DMS79 (cell line): Measurements from ENCODE around the gene SIPA1L3.

ENCODE experiments used
- DNase-seq: peaks from one replicate; lab custom pipeline; 2025; lab: John Stamatoyannopoulos, UW

SIPA1L3 gene

DNA sequence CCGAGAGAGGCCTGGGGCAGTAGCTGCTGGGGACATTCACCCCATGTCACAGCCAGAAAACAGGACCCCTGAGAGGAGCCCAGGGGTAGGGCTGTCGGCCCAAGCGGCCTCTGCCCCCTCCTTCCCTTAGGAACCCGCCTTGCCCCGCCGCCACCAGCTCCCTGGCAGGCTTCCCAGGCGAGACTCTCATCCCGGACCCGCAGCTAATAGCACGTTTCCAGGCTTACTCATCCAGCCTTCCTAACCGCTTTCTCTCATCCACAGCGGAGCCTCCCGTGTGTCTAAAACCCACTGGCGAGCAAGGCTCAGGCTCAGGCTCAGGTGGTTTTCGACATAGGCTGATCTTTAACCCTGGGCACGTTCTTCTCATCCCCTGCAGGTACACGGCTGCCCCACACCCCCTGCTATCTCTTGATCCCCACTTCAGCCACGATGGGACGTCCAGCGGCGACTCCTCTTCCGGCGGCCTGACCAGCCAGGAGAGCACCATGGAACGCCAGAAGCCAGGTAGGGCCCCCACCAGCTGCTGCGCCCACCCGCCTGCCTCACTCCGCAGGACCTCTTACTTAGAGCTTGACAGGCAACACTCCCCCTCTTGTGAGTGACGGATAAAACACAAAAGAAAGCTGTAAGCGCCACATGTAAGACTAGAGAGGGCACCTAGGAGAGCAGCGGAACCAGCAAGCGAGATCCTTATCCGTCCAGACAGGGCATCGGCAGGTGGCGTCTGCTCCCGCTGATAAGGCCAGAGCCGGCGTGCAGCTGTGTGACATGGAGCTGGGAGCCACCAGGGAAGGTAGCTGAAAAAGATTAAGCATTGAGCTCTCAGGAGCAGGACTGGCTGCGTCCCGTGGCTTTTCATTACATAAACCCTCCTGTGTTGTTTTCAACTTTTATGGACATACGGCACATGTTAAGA, 245.7 kb downstream of the SIPA1L3 start:
- no peak for DNase-seq

DNA sequence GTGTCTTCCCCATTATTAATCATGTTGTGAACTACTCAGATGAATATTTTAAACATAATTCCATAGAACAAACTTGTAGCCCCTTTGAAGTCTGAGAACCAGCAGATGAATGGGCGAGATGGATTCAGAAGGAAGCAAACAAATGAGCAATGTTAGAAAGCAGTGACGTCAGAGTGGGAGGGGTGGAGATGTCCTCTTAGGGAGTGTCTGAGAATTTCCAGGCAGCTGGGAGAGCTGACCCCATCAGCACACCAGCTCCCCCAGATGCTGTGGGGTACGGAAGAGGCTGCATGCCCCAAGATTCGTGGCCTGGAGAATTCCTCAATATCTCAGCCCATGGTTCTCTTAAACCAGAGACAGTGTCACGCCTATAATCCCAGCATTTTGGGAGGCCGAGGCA, 248.4 kb downstream of the SIPA1L3 start:
- no peak for DNase-seq

DNA sequence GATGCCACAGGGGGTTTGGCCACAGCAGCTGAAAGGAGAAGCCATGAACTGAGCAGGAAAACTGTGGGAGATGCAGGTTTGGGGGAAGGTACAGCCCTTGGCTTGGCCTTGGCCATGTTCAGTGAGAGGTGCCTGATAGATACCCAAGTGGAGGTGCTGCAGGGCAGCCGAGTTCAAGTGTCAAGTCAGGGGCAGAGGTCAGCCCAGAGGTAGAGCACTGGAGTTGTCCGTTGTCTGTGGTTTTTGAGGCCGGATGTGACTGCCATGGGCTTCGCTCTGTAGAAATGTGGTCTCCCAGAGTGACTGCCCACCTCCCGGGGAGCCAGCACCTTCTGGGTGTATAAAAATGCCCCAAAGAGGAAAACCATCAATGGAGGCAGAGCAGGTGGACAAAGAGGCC, 251.7 kb downstream of the SIPA1L3 start:
- no peak for DNase-seq

DNA sequence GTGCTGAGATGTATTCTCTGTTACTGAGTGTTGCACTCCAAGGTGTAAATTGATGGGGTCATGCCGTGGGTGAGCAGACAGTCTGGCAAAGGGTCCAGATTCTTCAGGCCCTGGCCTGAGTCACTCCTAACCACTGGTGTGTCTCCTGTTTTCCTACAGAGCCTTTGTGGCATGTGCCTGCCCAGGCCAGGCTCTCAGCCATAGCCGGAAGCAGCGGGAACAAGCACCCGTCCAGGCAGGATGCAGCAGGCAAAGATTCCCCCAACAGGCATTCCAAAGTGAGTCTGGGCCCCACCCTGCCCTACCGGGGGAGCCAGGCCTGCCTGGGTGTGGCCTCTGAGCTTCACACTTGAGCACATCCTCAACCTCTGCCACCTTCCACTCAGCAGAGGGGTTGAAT, 255.1 kb downstream of the SIPA1L3 start:
- no peak for DNase-seq

DNA sequence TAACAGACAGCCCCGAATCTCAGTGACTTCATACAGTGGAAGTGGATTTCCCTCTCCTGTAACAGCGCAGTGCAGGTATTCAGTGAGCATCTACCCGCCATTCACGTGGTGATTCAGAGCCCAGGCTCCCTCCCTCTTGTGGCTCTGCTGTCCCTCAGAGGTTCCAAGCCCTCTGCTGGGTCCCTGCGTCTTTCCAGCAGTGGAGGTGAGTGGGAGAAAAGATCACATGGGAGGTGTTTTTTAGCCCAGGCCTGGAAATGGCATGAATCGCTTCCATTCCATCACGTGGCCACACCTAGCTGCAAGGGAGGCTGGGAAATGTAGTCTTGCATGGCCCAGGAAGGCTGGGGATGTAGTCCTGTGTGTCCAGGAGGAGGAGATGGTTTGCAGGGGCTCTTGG, 255.6 kb downstream of the SIPA1L3 start:
- DNase-seq = no peak

DNA sequence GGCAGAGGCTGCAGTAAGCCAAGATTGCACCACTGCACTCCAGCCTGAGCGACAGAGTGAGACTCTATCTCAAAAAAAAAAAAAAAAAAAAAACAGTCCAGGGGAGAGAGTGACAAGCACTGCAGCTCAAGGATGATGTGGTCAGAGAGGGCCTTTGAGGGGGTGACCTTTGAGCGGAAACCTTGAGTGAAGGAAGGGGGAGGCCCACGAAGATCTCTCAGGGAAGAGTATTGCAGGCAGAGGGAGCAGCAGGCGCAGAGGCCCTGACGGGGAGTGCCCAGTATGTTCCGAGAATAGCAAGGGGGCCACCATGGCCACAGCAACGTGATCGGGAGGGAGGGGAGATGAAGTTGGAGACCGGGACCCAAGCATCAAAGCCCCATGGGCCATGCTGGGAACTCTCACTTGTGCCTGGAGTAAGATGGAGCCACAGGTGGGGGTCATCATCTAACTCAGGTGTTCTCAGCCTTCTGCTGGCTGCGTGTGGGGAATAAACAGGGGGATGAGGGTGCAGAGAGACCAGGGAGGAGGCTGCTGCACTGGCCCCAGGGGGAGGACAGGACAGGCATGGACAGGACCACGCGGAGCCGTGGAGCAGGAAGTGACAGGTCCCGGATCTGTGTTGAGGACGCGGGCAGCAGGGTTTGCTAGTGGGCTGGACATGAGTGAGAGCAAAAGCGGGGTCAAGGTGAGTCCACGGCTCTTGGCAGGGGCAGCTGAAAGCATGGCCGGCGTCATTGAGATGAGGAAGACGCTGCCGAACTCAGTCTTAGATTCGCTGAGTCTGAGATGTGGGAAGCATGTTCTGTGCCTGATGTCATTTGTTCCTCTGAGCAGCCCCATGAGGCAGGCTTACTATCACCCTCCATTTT, 256.6 kb downstream of the SIPA1L3 start:
- no peak for DNase-seq

DNA sequence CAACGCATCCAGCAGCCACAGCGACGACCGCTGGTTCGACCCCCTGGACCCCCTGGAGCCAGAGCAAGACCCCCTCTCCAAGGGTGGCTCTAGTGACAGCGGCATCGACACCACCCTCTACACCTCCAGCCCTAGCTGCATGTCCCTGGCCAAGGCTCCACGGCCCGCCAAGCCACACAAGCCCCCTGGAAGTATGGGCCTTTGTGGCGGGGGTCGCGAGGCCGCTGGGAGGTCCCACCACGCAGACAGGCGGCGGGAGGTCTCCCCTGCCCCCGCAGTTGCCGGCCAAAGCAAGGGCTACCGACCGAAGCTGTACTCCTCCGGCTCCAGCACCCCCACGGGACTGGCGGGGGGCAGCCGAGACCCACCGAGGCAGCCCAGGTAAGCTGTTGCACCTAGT, 257.5 kb downstream of the SIPA1L3 start:
- no peak for DNase-seq

- no peak for DNase-seq
These were observed 258.3 kb downstream of the SIPA1L3 start for GRCh38 chr19:38165335-38165734.

DNA sequence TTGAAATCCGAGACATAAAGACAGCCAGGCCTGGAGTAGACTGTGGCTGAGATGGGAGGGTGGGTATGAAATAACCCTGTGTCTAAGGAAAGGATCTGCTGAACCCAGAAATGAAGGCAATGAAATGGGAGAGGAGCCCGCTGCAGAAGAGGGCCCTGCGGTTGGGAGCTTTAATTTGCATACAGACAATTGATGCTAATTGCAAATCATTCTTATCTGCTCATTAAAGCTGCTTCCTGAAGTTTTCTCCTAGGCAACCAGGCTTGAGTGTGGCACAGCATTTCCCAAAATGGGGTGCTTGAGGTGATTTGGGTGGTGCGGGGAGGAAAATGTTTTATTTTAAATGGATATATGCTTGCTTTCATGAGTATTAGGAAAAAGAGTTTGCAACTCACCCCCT, 261.6 kb downstream of the SIPA1L3 start:
- DNase-seq = no peak

DNA sequence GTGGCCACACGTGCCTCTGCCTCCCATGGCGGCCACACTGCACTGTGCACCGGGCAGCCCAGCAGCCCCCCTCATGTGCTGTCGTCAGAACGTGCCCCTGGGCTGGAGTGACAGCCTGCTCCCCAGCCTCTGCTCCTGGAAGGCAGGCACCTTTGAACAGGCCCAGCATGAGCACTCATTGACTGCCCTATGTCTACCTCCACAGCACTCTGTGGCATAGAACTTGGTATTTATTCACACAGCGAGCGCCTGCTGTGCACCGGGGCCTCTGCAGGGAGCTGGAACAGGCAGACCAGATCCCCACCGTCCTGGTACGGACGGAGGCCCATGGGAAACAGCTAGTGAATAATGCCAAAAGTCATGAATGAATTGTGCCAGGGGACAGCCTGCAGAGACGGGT, 263.3 kb downstream of the SIPA1L3 start:
- no peak for DNase-seq

- DNase-seq = no peak
These were observed 265.0 kb downstream of the SIPA1L3 start for GRCh38 chr19:38172001-38172400.

- DNase-seq = peak; percentile 84
These were observed 266.5 kb downstream of the SIPA1L3 start for GRCh38 chr19:38173291-38174041.

- no peak for DNase-seq
These were observed 268.4 kb downstream of the SIPA1L3 start for GRCh38 chr19:38175422-38175821.

DNA sequence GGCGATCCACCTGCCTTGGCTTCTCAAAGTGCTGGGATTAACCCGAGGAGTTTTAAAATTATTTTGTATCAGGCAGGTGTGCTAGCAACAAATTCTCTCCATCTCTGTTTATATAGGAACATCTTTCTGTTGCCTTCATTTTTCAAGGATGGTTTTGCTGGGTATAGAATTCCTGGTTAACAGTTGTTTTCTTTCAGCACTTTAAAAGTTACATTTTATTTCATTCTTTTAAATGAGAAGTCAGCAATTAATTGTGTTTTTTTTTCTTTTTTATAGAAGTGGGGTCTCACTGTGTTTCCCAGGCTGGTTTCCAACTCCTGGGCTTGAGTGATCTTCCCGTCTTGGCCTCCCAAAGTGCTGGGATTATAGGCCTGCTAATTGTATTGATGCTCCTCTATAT, 273.1 kb downstream of the SIPA1L3 start:
- DNase-seq = no peak

DNA sequence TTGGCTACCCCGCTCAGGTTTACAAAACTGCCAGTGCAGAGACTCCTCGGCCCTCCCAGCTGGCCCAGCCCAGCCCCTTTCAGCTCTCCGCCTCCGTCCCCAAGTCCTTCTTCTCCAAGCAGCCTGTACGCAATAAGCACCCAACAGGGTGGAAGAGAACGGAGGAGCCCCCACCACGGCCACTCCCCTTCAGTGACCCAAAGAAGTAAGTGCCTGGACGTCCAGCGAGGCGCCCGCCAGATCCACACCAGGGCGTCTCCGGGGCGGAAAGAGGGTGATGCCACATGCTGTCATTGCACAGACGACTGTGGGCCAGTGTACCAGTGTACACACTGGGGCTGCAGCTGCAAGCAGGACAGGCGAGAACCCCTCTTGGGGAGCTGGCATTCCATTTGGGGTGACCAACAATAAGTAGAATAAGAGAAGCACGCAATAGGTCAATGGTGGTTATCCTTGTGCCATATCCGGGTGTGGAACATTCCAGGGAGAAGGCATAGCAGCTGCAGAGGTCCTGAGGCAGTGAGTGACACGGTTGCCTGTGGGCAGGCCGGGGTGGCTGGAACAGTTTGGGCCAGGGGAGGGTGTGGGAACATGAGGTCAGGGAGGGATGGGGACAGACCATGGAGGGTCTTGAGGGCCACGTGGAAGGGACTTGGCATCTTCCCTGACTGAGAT, 275.7 kb downstream of the SIPA1L3 start:
- DNase-seq = no peak

DNA sequence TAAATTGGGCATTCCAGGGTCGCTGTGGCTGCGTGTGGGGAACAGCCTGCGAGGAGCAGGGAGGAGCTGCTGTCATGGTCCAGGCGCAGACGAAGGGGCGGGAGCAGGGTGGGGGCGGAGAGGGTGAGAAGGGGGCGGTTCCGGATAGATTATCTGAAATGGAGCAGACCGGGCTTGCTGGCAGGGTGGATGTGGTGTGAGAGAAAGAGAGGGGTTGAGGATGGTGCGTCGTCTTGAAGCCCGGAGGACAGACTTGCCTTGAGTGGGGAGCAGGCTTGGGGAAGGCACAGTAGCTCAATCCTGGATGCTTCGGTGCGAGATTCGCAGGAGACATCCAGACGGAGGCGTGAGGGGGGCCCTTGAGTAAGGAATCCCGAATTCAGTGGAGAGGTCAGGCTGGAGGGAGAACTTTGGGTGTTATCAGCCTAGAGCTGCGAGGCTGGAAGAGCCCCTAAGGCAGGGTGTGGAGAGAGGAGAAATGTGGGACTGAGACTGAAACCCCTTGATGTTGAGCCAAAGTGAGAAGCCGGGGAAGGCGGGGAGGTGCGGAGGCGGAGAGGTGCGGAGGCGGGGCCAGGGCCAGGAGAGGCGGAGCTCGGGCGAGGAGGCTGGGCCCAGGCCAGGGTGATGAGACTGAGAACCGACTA, 276.4 kb downstream of the SIPA1L3 start:
- no peak for DNase-seq

GRCh38 chr19:38184815-38185214, 277.8 kb downstream of the SIPA1L3 start:
- DNase-seq = no peak

- no peak for DNase-seq
These were observed 278.6 kb downstream of the SIPA1L3 start for GRCh38 chr19:38185562-38185961.

- no peak for DNase-seq
These were observed 283.1 kb downstream of the SIPA1L3 start for GRCh38 chr19:38190061-38190460.

DNA sequence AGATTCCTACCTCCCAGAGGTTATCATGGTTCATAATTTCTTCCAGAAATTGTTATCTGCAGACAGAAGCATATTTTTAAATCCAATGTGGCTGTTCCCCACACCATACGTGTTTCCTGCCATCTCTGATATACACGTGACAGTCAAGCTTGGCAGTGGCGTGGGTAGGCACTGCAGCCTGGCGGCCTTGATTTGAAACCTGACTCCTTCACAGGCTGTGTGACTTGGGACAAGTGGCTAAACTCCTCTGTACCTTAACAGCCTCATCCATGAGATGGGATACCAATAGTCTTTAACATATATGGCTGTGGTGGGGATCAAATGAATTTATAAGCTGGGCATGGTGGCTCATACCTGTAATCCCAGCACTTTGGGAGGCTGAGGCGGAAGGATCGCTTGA, 283.8 kb downstream of the SIPA1L3 start:
- DNase-seq = no peak

DNA sequence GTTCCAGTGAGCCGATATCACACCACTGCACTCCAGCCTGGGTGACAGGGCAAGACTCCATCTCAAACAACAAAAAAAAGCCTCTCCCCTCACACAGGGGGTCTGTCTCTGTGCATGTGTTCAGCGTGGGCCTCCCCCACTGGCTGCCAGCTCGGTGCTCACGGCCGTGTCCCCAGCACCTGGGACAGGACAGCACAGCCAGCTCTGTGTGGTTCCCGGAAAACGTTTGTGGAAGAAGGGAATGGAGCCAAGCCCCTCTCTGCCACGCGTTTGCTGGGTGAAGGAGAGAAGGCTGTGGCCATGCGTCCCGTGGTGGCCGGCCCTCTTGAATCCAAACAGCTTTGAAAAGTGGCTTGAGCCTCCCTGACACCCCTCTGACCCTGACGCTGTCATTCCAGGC, 284.7 kb downstream of the SIPA1L3 start:
- no peak for DNase-seq
